GM21723 (cell line): ENCODE data around the gene SEMA7A.
"Not testable (repeated sequence)": the region's sequence is repeated elsewhere in the genome, so short reads cannot be mapped to it uniquely, and the experiment has no call there.

Experiments used
- ATAC-seq: cut with Tn5 transposase; IDR thresholded peaks from one replicate; pipeline ENCODE4 v1.9.1; 2021; ENCODE audit warnings: mild to moderate bottlenecking, moderate library complexity; ENCODE audit not compliant: unreplicated experiment

Gene SEMA7A

DNA sequence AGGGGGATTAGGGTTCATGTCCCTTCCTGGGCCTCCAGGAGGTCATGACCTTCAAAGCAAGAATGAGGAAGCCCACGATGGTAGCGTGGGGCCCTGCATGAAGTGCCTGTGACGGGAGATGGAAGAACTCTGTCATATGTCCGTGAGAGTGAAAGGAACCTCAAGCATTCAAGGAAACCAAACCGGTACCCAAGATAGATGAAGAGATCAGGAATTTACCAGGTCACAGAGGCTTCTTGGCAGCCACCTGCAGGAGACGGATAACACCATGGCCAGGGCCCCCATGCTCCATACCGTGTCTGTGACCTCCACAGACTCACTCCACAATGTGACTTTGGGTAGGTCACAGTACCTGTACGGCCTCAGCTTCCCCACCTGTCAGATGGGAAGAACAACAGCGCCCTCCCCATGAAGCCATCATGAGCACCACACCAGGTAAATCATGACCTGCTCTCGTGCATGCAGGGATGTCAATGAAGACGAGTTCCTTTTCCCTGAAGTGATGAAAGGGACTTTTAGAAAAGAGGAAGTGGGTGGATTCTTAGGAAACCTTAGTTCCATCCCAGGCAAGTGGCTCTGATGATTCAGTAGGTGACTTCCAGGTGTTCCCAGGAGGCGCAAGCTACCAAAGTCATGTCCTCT, 43.0 kb downstream of the SEMA7A start:
- ATAC-seq: no peak

- not testable (repeated sequence) for ATAC-seq
Observed at GRCh38 chr15:74390049-74390646, 43.6 kb downstream of the SEMA7A start.

DNA sequence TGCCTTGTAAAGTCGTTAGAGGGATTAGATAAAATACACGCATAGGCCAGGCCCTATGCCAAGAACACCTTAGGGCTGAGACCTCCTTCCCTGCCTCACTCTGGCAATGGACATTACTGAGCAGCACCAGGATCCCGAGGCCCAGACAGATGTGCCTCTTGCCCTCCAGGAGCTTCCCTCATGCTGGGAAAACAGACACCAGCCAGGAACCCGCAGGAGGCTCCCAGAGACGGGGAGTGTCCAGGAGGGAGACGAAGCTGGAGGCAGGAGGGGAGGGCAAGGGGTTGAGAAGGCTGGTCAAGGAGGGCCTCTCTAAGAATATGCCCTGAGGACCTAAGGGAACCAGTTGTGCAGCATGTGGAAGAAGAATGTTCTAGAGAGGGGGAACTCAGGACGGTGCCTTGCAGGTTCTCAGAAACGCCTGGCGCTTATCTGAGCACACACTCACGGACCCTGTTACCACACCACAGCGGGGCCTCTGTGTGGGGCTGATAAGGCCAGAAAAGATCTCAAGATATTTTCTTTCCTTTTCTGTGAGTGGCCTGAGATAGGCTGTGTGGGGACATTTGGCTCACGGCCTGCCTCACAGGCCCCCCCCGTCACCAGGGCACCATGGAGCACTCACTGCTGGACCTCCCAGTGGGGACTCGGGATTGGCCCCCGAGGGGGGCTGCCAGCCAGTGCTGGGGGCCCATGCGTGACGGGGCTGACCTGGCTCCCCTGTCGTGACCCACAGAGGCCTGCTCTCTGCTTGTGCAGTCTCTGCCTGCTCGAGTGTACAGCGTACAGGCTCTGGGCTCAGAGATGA, 44.3 kb downstream of the SEMA7A start:
- ATAC-seq: no peak

DNA sequence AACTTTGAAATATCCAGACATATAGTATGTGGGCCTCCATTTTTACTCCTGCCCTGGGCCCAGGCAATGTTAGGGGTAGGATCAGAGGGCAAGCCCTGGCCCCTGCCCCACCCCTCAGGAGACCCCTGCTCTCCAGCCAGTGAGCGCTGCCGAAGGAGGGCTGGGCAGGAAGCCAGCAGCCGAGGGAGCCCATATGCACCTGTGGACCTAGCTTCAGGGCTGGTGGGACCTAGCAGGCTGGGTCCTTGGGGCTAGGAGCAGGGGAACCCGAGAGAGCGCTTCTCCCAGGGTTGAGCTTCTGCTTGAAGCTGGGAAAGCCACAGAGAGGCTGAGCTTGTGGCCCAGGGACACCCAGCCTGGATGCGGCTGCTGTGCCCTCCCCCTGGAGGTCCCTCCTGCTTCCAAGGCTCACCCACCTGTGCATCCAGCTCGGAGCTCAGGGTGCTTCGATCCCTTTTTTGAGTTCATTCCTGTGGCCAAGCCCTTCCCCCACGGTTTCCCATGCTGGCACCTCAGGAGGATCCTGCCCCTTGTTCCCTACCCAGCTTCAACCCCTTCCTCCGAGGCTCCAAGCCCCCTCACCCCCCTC, 45.3 kb downstream of the SEMA7A start:
- no peak for ATAC-seq

DNA sequence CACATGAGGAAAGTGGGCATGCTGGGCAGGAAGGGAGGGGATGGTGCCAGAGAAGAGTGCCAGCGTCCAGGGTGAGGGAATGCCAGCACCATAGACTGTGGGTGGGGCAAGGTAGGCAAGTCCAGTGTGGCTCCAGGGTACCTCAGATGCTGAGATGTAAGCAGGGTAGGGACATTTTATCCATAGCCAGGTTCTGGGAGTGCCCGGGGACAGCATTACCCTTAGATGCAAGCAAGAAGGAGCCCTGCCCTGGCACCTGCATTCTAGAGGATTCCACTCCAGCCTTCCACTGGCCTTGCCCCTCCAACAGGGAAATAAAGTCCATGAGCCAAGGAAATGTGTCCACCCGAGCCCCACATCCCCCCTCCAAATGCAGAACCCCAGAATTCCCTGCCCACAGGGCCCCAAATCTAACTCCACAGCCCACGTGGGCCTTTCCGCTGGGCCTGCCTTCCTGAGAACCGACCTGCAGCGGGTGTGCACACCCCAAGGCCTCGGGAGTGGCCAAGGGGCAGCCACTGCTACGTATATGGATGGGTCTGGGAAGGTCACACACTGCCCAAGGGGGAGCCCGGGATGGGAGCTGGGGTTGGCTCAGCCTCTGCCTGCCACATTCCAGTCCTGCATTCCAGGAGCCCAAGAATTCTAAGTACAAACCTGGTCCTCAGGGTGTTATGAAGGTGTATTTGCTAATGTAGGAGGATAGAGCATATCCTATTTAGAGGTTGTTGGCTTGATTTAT, 46.0 kb downstream of the SEMA7A start:
- ATAC-seq: no peak

DNA sequence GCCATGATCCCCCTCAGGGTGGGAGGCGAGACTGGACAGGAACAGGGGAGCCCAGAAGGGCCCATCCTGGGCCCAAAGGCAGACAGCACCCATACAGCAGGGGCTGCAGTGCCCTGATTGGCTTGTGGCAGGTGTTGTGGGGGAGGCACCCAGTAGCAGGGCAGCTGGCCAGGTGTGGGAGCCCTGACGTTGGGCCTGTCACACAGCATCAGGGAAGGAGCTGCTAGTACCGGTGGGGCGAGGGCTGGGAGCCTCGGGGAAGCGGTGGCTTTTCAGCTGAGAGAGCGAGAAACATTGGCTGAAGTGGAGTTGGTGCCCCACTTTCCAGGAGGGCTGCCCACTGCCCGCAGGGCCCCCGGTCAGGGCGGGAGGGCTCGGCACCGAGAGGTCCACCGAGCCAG, 46.6 kb downstream of the SEMA7A start:
- ATAC-seq: no peak

DNA sequence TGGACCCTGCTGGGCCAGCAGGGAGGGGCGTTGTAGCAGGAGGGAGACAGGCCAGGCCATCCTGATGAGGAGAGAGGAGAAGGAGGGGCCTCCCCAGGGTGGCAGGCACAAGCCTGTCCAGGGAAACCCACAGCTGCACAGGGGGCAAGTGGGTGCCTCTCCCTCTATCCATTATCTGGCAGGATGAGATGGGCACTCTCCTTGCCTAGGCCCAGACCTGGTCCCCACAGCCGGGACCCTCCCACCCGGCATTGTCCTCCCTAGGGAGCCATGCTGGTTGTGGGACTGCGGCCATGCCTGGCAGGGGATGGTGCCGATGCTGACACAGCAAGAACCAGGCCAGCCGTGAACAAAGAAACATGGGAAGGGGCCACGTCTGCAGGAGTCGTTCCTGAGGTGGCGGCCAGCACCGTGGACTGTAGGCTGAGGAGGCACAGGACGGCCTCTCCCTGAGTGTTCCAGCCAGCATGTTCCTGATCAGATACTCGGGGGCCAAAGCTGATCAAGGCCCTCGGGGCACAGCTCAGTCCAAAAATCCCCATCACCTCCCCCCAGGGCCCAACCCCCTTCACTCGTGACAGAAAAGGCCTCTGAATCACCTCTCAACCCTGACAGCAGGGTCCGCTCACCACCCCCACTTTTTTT, 47.1 kb downstream of the SEMA7A start:
- ATAC-seq: no peak

DNA sequence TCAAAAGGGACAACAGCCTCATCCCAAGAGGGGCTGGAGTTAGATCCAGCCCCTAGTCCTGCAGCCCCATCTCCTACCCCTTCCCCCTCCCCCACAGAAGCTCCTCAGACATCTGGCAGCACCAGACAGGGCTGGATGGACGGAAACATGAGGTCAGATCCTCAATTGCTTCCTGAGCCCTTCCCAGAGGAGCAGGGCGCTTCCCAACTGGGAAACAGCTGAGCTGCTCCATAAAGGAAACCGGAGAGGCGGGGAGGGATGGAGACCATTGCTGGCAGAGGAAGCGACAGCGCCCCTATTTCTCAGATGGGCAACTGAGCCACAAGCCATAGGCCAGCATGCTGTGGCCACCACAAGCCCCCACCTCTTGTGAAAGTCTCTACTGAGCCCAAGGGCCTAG, 48.0 kb downstream of the SEMA7A start:
- ATAC-seq: no peak

DNA sequence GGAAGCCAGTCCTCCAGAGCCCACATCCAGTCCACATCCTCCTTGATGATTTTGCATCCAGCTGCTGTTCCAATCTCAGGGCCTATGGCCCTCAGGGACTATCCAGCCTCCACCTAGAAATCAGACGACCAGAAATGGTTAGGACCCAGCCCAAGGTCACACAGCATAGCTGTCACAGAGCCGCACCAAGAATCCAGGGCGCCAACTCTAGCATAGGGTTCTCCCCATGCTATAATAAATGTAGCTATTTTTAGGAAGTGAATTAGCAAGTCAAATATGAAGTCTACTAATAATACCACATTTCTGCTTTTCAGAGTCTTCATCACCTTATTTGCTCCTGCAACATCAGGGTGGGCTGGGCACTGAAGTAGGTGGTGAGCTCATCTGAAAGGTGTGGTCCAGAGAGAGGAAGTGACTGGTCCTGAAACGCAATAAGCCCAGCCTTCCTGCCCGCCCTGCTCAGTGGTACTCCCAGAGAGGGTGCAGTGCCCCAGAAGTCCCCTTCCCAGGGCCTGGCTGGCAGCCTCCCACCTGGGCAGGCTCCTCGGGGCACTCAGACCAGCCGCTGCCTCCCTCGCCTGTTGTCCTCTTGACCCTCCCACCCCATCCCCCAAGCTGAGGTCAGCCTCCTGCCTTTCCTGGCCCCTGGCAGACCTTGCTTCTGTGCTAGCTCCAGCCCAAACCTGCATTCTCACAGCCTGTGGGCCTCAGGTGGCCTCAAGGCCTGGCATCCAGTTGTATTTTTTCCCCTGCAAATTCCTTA, 48.7 kb downstream of the SEMA7A start:
- ATAC-seq: peak; percentile 62

- ATAC-seq: no peak
Observed at GRCh38 chr15:74384566-74384880, 49.2 kb downstream of the SEMA7A start.

GRCh38 chr15:74383695-74384565, 49.8 kb downstream of the SEMA7A start:
- peak; percentile 47 for ATAC-seq

GRCh38 chr15:74383286-74383685, 50.5 kb downstream of the SEMA7A start:
- no peak for ATAC-seq

GRCh38 chr15:74382004-74382816, 51.5 kb downstream of the SEMA7A start:
- ATAC-seq: no peak

DNA sequence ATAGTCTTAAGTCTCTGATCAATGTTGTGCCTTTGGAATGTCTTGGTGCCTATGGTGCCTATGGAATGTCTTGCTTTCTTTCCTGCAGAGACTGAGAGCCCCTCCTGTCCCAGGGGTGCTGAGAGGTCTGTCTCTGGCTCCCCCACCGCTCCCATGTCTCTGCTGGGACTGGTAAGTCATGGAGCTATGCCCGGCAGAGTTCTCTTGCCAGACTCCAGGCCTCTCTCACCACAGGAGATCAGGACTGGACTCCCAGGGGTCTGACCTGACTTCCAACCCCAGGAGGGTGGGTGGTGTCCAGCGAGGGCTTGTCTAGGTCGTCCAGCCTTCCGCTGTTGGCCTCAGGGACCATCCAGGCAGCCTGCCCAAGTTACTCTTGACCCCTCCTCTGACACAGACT, 52.3 kb downstream of the SEMA7A start:
- no peak for ATAC-seq

DNA sequence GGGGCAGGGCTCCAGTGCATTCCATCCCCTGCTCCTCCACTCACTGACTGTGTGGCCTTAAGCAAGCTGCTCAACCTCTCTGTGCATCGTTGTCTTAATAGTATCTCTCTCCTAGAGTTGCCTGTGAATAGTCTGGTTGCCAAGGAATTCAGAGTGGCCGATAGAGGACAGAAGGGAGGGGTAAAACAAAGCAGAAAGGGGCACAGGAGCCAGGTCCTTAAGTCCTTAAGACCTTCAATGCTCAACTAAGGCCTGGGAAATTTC, 52.6 kb downstream of the SEMA7A start:
- no peak for ATAC-seq

DNA sequence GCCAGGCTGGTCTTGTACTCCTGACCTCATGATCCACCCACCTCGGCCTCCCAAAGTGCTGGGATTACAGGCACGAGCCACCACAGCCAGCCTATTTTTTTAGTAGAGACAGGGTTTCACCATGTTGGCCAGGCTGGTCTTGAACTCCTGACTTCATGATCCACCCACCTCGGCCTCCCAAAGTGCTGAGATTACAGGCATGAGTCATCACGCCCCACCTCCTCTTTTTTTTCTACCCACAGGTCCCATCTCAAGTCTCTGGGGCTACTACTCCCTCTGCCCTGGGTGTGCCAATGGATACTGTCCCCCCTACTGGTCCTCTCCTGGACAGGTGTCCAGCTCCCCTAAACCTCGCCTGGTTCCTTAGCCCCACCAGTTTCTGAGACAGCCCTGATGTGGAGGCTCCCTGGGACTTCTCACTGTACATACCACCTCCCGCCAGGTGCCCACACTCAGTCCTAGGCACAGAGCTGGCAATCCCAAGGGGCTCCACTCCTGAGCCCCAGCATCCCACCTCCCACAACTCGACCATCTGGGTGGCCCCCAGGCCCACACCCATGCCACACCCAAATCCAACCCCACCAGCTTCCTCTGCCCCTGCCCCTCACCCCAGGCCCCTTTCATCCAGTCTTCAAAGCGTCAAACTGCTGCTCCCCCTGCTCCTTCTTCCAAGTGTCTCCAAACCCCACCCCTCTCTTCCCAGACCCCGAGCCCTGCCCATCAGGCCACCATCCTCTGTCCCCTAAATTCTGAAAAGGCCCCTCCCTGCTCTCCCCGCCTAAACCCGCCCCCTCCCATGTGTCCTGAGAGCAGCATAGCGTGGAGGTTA, 53.2 kb downstream of the SEMA7A start:
- no peak for ATAC-seq

DNA sequence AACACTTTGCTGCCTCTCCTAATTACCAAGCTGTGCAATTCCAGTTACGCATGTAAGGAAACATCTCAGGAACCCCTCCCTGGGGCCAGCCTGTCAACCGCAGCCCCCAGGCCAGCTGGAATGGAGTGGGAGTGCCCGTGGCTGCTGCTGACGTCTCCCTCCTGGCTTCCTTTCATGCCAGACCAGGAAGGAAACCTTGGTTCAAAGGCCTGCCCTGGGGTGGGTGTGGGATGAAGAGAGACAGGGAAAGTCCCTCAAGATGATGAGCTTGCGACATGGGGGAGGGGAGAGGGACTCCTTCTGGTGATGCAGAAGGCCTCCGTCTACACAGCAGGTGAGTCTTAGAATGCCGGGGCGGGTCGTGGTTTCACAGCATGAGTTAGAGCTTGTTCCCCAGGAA, 54.9 kb downstream of the SEMA7A start:
- ATAC-seq: no peak
